Progenitor cell of endocrine pancreas (in vitro differentiated cells): Measurements from ENCODE around the gene COL27A1. TPM values are rescaled to one million over a fixed set of nuclear protein-coding genes. Genes with fewer than 3 reads are reported as not detected.
A peak's percentile ranks its signal among the peaks of the same experiment; 100 is the strongest.

Experiments used
- DNase-seq: peaks from one replicate; pipeline ENCODE4 v3.0.0; 2021; ENCODE audit warnings: low spot score; ENCODE audit not compliant: unreplicated experiment
- H3K27ac Mint-ChIP-seq: 2 replicates; pipeline ENCODE4 v1.8.0; 2021; ENCODE audit warnings: mild to moderate bottlenecking, moderate library complexity, mixed read lengths
- H3K27me3 Mint-ChIP-seq: 2 replicates; pipeline ENCODE4 v1.8.0; 2021; ENCODE audit warnings: mixed read lengths
- H3K36me3 Mint-ChIP-seq: 2 replicates; pipeline ENCODE4 v1.8.0; 2022; ENCODE audit warnings: mixed read lengths; ENCODE audit not compliant: insufficient read depth
- H3K4me1 Mint-ChIP-seq: 2 replicates; pipeline ENCODE4 v1.8.0; 2021; ENCODE audit warnings: low read depth, mixed read lengths
- H3K4me3 Mint-ChIP-seq: 2 replicates; pipeline ENCODE4 v1.8.0; 2021; ENCODE audit warnings: low read depth, mild to moderate bottlenecking, moderate library complexity, mixed read lengths
- H3K9me3 Mint-ChIP-seq: 2 replicates; pipeline ENCODE4 v1.8.0; 2021; ENCODE audit warnings: low read depth, mixed read lengths
- total RNA-seq: library from RNA; stranded (reverse); gene quantifications from 2 replicates; pipeline ENCODE4 v1.2.1, GENCODE V29; 2021
- TF ChIP-seq, protein P1 (sequence below): fragments of 200-600 bp; sonication (generic); IDR thresholded peaks from one replicate; pipeline ENCODE4 v1.5.0; 2021; ENCODE audit warnings: antibody characterized with exemption, mild to moderate bottlenecking; ENCODE audit not compliant: unreplicated experiment

The COL27A1 gene
- total RNA-seq, 1 donor from 2014 or later, result 178 TPM

DNA sequence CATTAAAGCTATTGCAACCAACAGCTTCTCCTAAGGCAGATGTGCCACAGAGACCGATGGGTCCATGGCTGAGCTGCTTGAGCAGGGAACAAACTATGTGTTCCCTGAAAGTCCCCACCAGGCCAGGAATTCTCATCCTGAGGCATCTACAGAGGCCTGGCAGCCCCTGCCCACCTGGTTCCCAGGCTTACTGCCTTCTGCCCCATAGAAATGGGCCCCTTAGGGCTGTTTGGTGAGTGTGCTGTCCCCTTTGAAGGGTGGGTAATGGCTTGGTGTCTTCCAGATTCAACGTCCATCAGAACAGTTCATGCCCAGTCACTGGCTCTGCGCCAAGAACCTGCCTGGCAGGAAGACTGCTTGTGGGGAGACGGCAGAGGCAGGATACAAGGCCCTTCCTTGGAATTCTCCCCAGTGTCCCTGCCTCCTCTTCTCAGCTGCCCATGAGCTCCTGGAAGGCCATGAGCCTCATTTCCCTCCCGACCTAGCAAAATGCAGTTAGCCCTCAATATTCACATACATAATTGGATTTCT, 3.8 kb upstream of the COL27A1 start:
- Mint-ChIP-seq H3K27me3 (peaks cover 17% of the 10 kb centered on the region), H3K4me3 (no peak overlapping the region), H3K4me1 (peaks cover 10% of the 10 kb centered on the region), H3K27ac (no peak overlapping the region), H3K9me3 (no peaks in the 10 kb centered on the region), H3K36me3 (no peaks in the 10 kb centered on the region)
- TF ChIP-seq, protein P1, sequence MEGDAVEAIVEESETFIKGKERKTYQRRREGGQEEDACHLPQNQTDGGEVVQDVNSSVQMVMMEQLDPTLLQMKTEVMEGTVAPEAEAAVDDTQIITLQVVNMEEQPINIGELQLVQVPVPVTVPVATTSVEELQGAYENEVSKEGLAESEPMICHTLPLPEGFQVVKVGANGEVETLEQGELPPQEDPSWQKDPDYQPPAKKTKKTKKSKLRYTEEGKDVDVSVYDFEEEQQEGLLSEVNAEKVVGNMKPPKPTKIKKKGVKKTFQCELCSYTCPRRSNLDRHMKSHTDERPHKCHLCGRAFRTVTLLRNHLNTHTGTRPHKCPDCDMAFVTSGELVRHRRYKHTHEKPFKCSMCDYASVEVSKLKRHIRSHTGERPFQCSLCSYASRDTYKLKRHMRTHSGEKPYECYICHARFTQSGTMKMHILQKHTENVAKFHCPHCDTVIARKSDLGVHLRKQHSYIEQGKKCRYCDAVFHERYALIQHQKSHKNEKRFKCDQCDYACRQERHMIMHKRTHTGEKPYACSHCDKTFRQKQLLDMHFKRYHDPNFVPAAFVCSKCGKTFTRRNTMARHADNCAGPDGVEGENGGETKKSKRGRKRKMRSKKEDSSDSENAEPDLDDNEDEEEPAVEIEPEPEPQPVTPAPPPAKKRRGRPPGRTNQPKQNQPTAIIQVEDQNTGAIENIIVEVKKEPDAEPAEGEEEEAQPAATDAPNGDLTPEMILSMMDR, result no peak
- DNase-seq, result no peak

DNA sequence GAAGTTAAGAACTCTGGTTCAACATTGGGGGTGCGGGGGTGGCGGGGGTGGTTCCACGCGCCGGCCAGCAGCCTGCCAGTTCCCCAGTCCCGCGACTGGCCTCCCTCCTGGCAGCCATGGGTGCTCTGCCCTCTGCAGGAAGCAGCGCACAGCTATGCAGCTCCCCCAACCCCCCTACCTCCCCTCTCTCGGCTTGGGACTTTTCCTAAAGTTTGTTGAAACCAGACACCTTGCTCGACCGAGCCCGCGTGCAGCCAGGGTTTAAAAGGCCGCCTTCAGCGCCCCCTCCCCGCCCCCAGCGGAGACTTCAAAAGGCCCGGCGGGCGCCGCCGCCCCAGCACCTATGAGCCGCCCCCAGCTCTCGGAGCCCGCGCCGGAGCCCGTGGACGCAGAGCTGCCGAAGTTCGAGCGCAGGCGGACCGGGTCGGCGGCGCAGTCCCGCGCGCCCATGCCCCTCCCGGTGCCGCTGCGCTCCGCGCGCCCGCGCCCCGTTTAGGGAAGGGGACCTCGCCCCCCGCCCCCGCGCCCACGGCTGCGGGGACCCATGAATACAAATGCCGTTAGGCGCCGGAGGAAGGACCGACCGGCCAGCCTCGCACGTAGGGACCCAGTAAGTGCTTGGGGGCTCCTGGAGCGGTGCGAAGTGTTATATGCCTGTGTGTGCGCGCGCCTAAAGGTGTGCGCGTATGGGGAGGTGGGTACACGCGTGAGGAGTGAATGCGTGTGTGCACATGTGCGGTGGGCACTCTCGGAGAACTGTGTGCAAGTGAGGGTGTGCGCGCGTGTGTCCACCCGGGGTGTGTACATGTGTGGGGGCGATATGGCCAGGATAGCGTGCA, 1.4 kb upstream of the COL27A1 start:
- Mint-ChIP-seq H3K36me3 (peaks cover 1% of the 10 kb centered on the region), H3K4me1 (peaks cover 22% of the 10 kb centered on the region), H3K27me3 (peaks cover 11% of the 10 kb centered on the region), H3K9me3 (no peaks in the 10 kb centered on the region), H3K4me3 (peak overlapping the region; percentile 85), H3K27ac (no peak overlapping the region)
- DNase-seq, result peak; percentile 59
- TF ChIP-seq, protein P1, result peak; percentile 57

GRCh38 chr9:114154600-114155102, 686 bp upstream of the COL27A1 start:
- TF ChIP-seq, protein P1, result no peak
- H3K4me3 Mint-ChIP-seq, result peak overlapping the region; percentile 85
- H3K27me3 Mint-ChIP-seq, result peaks cover 11% of the 10 kb centered on the region
- no peak overlapping the region for H3K27ac Mint-ChIP-seq
- peaks cover 29% of the 10 kb centered on the region for H3K4me1 Mint-ChIP-seq
- DNase-seq, result no peak
- peaks cover 1% of the 10 kb centered on the region for H3K36me3 Mint-ChIP-seq
- H3K9me3 Mint-ChIP-seq, result no peaks in the 10 kb centered on the region

- DNase-seq, result peak; percentile 27
- Mint-ChIP-seq H3K27ac (peak overlapping the region; percentile 91), H3K4me1 (peaks cover 34% of the 10 kb centered on the region), H3K27me3 (peaks cover 11% of the 10 kb centered on the region), H3K36me3 (peaks cover 3% of the 10 kb centered on the region), H3K9me3 (no peaks in the 10 kb centered on the region), H3K4me3 (peak overlapping the region; percentile 95)
- TF ChIP-seq, protein P1, result no peak
Observed at GRCh38 chr9:114155995-114156656, 789 bp downstream of the COL27A1 start.
